ENCODE results near the gene CACNG1. TPM values are rescaled to one million over a fixed set of nuclear protein-coding genes. Genes with fewer than 3 reads are reported as not detected.

CACNG1 gene
- total RNA-seq, 4 donors from 2014 or later, result not detected

DNA sequence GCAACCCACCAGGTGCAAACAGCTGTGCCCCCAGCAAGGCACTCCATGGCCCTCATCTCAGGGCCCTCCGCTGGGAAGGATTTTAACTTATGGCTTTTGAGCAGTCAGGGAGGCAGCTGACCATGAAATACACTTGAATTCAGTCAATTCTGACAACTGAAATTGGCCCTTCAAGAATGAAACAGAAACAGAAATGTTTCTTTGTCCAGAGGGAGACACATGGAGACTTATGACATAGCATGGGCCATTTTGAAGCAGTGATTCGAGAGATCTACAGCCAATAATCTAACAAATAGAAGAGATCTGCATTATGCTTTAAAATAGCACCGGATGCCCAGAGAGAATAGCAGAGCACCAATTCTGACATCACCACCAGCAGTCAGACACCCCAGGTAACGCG, 7.5 kb downstream of the CACNG1 start:
- TF ChIP-seq POLR2A (IDR thresholded peaks at IDR 0.05), result no peak
- TF ChIP-seq, protein P1, sequence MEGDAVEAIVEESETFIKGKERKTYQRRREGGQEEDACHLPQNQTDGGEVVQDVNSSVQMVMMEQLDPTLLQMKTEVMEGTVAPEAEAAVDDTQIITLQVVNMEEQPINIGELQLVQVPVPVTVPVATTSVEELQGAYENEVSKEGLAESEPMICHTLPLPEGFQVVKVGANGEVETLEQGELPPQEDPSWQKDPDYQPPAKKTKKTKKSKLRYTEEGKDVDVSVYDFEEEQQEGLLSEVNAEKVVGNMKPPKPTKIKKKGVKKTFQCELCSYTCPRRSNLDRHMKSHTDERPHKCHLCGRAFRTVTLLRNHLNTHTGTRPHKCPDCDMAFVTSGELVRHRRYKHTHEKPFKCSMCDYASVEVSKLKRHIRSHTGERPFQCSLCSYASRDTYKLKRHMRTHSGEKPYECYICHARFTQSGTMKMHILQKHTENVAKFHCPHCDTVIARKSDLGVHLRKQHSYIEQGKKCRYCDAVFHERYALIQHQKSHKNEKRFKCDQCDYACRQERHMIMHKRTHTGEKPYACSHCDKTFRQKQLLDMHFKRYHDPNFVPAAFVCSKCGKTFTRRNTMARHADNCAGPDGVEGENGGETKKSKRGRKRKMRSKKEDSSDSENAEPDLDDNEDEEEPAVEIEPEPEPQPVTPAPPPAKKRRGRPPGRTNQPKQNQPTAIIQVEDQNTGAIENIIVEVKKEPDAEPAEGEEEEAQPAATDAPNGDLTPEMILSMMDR (IDR thresholded peaks at IDR 0.05), result no peak
- Histone ChIP-seq H3K27me3 (no peaks in the 10 kb centered on the region), H3K4me1 (no peaks in the 10 kb centered on the region), H3K4me3 (no peak overlapping the region), H3K36me3 (no peaks in the 10 kb centered on the region), H3K27ac (no peak overlapping the region), H3K9me3 (peaks cover 0 to 13% of the 10 kb centered on the region in 2 donors)
- DNase-seq, result no peak
- intact Hi-C loops (cut with DNase I; ENCODE audit: low total_unique reads), result no loop called here

DNA sequence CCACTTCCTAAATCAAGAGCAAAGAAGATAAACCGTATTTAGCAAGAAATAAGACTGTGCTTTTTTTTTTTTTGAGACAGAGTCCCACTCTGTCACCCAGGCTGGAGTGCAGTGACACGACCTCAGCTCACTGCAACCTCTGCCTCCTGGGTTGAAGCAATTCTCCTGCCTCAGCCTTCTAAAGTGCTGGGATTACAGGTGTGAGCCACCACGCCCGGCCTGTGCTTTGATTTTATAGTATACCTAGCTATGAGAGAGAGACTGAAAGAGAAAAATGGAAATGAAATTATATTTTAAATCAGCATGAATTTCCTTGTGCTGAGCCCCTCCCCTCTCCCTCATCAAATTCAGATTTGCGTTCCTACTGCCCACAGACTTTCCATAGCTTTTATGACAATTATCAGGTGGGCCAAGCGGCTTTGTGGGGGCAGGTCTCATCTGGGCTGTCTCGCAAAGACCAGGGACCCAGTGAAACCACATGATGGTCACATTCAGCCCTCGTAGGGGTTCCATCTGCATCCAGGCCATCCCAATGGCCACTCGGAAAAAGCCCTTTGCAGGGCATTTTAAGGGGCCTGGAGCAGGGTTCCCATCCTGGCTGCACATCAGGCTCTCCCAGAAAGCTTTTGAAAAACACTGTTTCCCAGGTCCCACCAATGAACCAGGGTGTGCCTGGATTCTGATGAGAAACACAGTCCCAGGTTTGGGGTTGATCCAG, 8.5 kb downstream of the CACNG1 start:
- DNase-seq, result no peak

DNA sequence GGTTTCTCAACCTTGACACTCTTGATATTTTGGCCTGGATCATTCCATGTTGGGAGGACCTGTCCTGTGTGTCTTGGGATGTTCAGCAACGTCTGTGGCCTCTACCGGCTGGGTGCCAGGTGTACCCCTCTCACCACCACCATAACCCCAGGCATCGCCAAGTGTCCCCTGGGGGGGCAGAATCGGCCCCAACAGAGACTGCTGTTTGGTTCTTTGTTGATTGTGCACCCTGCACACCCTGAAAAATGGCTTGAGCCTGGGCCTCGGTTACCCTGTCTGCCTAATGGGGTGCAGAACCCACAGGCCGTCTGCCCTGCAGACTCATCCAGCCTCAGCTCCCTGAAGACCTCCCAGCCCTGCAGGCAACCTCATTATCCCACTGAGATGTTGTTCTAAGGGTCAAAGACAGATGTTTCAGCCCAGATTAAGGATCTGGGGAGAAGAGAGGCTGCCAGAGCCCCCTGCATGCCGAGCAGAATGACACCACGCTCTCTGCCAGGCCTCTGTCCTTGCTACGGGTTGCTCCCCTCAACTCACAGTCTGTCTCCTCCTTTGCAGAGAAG, 9.2 kb downstream of the CACNG1 start:
- no peak for DNase-seq

More for the DNA sequence above, 8.5 kb downstream of the CACNG1 start:
- no peak for TF ChIP-seq POLR2A (IDR thresholded peaks at IDR 0.05)
- TF ChIP-seq, protein P1 (IDR thresholded peaks at IDR 0.05), result no peak
- no peak overlapping the region for H3K4me3 ChIP-seq
- H3K9me3 ChIP-seq, result peaks cover 0 to 13% of the 10 kb centered on the region in 2 donors
- H3K4me1 ChIP-seq, result no peaks in the 10 kb centered on the region
- H3K27ac ChIP-seq, result no peak overlapping the region
- intact Hi-C loops (cut with DNase I; ENCODE audit: low total_unique reads), result no loop called here
- H3K36me3 ChIP-seq, result no peaks in the 10 kb centered on the region
- no peaks in the 10 kb centered on the region for H3K27me3 ChIP-seq

DNA sequence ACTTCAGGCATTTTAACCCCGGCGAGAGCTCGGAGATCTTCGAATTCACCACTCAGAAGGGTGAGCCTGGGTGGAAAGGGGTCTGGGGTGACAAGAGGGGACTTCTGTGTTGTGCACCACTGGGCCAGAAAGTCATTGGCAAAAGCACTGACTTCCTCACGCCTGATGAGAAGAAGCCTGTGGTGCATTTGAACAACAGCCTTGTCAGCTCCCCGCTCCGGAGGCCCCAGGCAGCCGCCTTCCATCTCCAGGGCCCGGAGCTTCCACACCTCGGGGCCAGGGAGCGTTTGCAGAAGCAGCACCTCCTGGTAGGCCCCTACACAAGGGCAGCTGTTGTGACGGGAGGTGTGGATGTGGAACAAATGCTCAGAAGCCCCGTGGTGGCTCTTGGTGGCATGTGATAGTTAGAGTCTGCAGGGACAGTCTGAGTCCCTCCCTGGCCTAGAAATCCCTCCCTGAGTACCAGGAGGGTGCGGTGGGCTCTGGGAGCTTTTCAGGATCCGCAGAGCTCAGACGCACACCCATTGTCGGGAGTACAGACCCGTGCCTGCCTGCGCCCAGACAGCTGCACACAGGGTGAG, 9.7 kb downstream of the CACNG1 start:
- Histone ChIP-seq H3K9me3 (peaks cover 0 to 8% of the 10 kb centered on the region in 2 donors), H3K27me3 (no peaks in the 10 kb centered on the region), H3K4me3 (no peak overlapping the region), H3K36me3 (no peaks in the 10 kb centered on the region), H3K27ac (no peak overlapping the region), H3K4me1 (no peaks in the 10 kb centered on the region)
- no peak for TF ChIP-seq POLR2A (IDR thresholded peaks at IDR 0.05)
- TF ChIP-seq, protein P1 (IDR thresholded peaks at IDR 0.05), result no peak
- no peak for DNase-seq
- intact Hi-C loops (cut with DNase I; ENCODE audit: low total_unique reads), result no loop called here

More for the DNA sequence above, 9.2 kb downstream of the CACNG1 start:
- Histone ChIP-seq H3K27me3 (no peaks in the 10 kb centered on the region), H3K36me3 (no peaks in the 10 kb centered on the region), H3K9me3 (peaks cover 0 to 9% of the 10 kb centered on the region in 2 donors), H3K4me1 (no peaks in the 10 kb centered on the region), H3K4me3 (no peak overlapping the region), H3K27ac (no peak overlapping the region)
- intact Hi-C loops (cut with DNase I; ENCODE audit: low total_unique reads), result no loop called here
- TF ChIP-seq POLR2A (IDR thresholded peaks at IDR 0.05), result no peak
- TF ChIP-seq, protein P1 (IDR thresholded peaks at IDR 0.05), result no peak

DNA sequence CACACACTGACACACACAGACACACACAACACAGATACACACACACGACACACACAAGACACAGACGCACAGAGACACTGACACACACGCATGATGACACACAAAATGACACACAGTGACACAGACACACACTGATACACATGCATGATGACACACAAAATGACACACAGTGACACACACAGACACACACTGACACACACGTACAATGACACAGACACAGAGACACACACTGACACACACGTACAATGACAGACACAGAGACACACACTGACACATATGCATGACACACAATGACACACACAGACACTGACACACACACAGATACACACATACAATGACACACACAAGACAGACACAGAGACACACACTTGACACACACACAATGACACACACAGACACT, 10.3 kb downstream of the CACNG1 start:
- no peaks in the 10 kb centered on the region for H3K27me3 ChIP-seq
- no peak overlapping the region for H3K27ac ChIP-seq
- no peaks in the 10 kb centered on the region for H3K4me1 ChIP-seq
- H3K4me3 ChIP-seq, result no peak overlapping the region
- H3K36me3 ChIP-seq, result no peaks in the 10 kb centered on the region
- H3K9me3 ChIP-seq, result peaks cover 0 to 7% of the 10 kb centered on the region in 2 donors
- TF ChIP-seq, protein P1 (IDR thresholded peaks at IDR 0.05), result no peak
- TF ChIP-seq POLR2A (IDR thresholded peaks at IDR 0.05), result no peak
- DNase-seq, result no peak
- intact Hi-C loops (cut with DNase I; ENCODE audit: low total_unique reads), result no loop called here
